ENCODE measurements around the gene GLP1R. TPM values are rescaled to one million over a fixed set of nuclear protein-coding genes. Genes with fewer than 3 reads are reported as not detected.

Gene GLP1R
- total RNA-seq, 4 donors from 2014 or later, result not detected

DNA sequence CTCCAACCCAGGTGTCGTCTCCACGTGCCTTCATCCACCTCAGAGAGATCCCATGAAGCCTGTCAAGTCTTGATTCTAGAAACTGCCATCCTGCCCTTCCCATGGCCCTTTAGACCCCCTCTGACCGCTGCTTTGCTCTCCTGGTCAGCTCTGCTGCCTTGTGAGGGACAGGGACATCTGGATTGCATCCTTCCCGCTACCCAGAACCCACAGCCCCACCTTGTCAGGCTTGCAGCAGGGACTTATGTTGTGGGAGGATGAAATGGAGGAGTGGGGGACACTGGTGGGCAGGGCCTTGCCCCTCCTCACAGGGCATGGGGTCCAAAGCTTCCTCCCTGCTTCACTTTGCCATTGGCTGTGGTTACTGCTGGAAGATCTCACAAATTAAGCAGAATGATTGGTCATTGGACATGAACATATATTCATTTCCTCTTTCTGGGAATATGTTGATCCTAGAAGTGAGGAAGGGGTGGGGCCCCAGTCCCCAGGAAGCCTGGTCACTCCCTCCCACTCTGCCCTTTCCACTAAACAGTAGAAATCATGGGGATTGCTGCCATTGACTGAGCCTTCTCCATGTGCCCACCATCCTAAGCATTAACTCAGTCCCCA lies 4.5 kb downstream of the GLP1R start:
- ATAC-seq (ENCODE audit: low FRiP score), result no peak
- DNase-seq (ENCODE audit: low spot score), result no peak
- TF ChIP-seq, protein P1, sequence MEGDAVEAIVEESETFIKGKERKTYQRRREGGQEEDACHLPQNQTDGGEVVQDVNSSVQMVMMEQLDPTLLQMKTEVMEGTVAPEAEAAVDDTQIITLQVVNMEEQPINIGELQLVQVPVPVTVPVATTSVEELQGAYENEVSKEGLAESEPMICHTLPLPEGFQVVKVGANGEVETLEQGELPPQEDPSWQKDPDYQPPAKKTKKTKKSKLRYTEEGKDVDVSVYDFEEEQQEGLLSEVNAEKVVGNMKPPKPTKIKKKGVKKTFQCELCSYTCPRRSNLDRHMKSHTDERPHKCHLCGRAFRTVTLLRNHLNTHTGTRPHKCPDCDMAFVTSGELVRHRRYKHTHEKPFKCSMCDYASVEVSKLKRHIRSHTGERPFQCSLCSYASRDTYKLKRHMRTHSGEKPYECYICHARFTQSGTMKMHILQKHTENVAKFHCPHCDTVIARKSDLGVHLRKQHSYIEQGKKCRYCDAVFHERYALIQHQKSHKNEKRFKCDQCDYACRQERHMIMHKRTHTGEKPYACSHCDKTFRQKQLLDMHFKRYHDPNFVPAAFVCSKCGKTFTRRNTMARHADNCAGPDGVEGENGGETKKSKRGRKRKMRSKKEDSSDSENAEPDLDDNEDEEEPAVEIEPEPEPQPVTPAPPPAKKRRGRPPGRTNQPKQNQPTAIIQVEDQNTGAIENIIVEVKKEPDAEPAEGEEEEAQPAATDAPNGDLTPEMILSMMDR (IDR thresholded peaks at IDR 0.05), result no peak

DNA sequence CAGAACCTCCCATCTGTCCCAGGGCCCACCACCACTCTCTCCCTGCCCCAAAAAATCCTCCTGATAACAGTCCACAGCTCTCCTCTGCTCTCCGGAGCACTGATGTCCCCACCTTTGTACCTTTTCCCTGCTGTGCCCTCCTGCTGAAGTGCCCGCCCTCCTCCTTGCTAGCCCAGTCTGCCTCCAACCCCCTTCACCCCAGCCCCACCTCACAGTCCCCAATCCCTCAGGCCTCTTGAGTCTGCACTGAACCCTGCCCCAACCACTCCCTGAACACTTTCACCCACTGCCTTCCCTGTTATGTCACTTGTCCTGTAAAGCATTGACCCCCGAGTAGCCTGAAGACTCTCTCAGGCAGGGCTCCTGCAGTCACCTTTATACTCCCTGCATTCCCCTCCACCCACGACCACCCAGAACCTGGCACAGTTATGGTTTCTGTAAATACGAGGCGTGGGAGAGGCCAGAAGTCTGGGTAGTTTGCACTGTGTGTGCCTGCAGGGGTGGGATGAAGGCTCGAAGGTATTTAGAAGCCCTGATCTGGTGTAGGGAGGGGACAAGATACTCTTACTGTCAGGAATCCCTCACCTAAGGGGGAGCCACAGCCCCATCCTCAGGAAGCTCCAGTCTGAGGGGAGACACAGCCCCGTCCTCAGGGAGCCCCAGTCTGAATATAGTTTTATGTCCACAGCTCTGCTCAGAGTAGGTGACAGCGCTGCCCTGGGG lies 5.4 kb downstream of the GLP1R start:
- ATAC-seq (ENCODE audit: low FRiP score), result no peak
- TF ChIP-seq, protein P1 (IDR thresholded peaks at IDR 0.05), result no peak
- DNase-seq (ENCODE audit: low spot score), result no peak

DNA sequence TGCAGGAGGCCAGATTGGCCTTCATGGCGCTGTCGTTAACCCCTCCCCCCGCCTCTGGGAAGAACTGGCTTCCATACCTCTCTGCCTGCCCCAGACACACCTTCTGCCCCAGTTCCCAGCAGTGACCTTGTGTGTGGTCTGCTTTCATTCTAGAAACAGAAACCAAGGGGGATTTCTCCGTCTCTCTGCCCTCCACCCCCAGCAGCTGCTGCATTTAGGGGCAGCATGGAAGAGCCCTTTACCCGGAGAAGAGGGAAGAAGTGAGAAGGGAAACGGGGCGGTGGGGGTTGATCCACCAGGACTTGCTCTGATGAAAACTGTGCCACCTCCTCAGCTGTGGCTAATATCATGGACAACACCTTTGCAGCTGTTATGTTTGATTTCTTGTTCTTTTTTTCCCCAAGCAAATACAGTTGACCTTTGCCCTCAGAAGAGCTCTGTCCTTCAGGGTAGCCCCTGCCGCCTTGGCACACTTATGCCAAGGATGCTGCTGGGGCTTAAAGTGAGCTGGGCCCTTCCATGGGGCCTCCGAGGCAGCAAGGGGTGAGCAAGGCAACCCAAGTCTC lies 6.1 kb downstream of the GLP1R start:
- no peak for ATAC-seq (ENCODE audit: low FRiP score)
- DNase-seq (ENCODE audit: low spot score), result no peak
- TF ChIP-seq, protein P1 (IDR thresholded peaks at IDR 0.05), result no peak

DNA sequence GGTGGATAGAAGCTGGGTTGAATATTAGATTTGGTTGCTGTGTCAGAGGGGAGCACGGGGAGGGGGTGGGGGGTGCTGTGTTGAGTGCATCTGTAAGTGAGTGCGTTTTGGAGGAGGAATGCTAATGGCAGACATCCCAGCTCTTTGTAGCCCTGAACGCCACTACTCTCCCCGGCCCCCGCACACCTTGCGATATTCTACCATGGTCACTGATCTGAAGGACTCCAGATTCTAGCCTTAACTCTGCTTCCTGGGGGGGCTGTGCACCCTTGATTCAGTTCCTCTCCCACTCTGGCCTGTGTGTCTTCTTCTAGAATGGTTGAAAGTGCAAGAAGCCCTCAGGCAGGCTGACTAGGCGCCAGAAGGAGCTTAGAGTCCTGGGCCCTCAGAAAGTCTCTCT lies 7.1 kb downstream of the GLP1R start:
- no peak for DNase-seq (ENCODE audit: low spot score)
- ATAC-seq (ENCODE audit: low FRiP score), result no peak
- TF ChIP-seq, protein P1 (IDR thresholded peaks at IDR 0.05), result no peak

DNA sequence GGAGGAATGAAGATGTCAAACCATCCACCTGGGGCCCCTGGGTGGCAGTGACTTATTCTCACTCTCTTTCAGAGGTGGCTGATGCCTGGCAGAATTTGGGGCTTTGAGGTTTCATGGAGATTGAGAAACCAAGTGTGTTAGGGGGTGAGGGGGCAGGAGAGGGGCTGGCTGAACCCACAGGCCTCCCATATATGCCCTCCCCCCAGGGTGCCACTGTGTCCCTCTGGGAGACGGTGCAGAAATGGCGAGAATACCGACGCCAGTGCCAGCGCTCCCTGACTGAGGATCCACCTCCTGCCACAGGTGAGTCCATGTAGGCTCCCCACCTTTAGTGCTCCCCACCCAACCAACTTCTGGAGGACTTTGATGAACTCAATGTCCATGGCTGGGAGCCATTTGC lies 7.6 kb downstream of the GLP1R start:
- ATAC-seq (ENCODE audit: low FRiP score), result no peak

DNA sequence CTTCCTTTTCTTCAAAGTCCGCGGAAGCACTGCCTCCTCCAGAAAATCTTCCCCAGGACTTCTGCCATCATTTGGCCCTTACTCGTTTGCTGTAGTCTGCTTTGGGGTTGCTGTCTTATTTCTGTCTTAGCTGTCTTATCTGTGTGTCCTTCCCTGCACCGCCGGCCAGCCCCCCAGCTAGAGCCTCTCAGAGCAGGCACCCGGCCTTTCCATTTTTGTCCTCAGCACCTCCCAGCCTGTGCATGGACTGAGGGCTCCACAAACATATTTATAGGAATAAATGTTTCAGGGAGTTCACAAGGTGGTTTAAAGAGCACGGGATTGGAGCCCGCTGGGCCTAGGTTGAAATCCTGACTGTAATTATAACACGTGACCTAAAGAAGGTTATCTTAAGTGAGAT lies 8.1 kb downstream of the GLP1R start:
- ATAC-seq (ENCODE audit: low FRiP score), result no peak
- no peak for DNase-seq (ENCODE audit: low spot score)
- TF ChIP-seq, protein P1 (IDR thresholded peaks at IDR 0.05), result no peak

More for the DNA sequence above, 7.6 kb downstream of the GLP1R start:
- TF ChIP-seq, protein P1 (IDR thresholded peaks at IDR 0.05), result no peak
- DNase-seq (ENCODE audit: low spot score), result no peak
